Stimulated activated CD8-positive, alpha-beta memory T cell treated with anti-CD3 and anti-CD28 coated beads, Interleukin-12 subunit alpha, Interleukin-12 subunit beta, amount 100 ng/mL, for 24 hours (primary cell): ENCODE measurements around the gene FARS2.

Experiments
- DNase-seq: peaks from one replicate; pipeline ENCODE4 v3.0.0-alpha.2; 2020; ENCODE audit errors: extremely low read depth

Gene FARS2

DNA sequence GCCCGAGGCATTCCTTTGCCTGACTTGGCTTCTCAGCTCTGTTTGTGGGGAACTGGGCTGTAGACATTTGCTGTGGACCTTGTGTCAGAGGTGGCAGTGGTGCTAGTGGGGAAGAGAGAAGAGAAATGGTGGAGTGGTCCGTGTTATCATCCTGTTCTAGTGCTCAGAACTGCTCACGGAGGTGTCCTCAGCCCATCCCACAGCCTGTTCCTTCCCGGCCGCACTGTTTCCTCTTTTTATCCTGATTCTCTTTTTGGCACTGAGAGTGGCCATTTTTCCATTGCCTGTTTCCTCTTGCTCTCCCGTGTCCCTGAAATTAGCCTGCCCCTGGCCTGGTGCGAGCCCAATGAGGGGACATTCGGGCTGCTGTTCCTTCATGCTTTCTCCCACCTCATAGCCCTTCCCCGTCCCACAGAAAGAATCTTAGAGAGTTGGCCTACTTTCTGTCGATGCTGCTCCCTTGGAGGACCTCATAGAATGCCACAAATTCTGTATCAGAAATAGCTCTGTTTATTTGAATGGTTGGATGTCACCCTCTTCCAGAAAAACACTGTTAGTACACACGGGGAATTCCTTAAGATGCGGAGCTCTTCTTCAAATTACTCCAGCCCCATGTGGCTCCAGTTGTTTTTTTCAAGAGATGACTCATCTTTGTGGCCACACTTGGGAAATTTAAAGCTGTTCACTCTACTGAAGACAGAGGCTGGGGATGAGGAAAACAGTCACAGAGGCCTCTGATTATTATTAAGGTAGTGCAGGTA lies 26.1 kb downstream of the FARS2 start:
- no peak for DNase-seq

DNA sequence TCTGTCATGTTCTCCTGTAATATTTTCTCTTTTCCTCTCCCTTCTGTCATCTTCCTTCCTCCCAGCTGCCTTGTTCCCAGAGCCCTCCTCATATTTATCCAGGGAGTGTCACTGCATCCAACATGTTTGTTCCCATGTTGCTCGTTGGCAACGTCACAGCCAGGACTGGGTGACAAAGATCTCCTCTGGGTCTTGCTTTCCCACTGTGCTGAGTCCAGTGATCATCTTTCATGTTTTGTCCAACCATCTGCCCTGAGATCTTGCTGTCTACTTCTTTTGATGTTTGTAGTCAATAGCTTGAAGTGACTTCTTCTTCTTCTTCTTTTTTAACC lies 26.6 kb downstream of the FARS2 start:
- no peak for DNase-seq

DNA sequence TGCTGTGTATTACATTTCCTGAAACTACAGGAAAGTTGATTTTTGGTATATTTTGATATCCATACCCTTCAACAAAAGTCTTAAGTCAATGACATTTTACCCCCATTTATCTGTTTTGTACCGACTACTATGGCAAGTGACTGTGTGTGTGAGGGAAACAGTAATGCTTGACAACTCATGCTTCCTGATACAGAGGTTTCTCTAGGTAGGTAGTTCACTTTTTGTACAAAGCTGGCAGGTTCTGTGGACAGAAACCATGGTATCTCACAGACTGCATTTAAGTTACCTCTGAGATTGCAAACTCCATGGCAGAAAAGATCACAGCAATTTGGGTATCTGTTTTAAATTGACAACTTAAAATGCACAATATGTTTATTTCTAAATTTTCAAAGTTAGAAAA lies 28.8 kb downstream of the FARS2 start:
- DNase-seq: no peak

DNA sequence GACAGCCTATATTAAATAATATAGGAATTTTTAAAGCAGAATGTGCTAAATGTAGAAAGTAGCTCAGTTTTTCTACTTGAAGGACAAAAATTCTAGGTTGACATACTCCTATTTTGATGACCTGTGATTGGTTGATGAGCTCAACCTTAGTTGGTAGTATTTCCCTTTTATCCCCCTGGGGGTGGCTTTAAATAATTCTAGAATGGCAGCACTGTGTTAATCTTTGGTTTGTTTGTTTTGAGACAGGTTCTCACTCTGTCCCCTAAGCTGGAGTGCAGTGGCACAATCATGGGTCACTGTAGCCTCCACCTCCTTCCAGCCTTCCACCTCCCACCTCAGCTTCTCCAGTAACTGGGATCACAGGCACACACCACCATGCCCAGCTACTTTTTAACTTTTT lies 29.2 kb downstream of the FARS2 start:
- no peak for DNase-seq

DNA sequence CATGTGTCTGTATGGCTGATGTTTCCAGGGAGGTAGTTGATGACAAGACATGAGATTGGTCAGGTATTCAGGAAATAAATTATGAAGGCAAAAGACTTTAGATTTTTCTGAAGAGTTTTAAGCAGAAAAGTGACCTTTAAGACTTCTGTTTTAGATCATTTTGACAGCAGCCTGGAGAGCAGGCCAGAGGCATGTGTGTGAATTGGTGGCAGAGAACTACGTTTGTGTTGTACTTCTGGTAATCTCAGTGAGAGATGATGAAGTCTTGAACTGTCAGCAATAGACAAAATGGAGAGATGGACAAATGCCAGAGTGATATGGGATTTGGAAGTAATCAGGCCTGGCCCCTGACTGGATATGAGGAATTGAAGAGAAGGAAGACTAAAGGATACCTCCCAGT lies 30.8 kb downstream of the FARS2 start:
- DNase-seq: no peak

DNA sequence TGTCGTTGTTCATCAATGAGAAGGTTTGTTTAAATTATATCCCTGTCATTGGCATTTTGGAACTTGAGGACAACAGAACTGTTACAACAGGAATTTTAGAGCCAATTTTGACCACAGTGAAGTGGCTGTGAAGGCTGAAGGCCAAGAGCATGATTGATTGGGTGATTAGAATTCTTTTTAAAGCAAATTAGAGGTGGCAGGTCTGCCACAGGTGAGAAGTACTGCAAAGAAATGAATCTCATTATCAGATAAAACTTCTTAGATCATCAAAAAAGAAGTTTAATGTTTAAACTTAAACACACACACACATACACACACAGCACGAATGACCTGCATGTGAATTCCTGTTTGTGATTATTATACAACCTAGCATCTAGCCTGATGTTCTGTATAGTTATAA lies 32.4 kb downstream of the FARS2 start:
- no peak for DNase-seq

DNA sequence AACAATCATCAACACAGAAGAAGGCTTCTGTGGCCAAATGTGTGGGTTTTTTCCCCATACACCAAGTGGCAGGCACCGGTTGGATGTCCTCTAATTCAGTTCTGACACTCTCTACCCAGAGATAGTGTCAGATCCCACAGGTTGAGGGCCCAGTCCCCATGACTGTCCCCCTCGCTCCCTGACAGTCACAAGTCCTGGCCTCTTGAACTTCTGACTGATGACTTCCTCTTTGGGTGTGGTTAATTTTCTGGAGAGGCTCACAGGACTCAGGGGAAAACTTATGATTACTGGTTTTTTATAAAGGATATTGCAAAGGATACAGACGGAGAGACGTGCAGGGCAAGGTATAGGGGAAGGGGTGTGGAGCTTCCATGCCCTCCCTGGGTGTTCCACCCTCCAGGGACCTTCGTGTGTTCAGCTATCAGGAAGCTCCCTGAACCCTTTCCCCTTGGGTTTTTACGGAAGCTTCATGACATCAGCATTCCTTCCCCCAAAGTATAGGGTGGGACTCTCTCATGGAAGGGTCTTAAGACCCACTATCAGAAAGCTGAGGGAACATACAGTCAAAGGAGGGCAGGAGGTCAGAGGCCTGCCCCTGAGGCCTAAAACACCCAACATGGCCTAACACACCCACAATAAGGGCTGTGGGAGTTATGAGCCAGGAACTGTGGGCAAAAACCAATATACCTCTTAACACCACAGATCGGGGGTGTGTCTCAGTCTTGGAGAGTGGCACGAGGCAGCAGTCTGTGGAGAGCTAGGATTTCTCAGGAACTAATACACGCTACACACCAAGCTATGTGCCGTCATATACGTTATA lies 33.3 kb downstream of the FARS2 start:
- DNase-seq: no peak

DNA sequence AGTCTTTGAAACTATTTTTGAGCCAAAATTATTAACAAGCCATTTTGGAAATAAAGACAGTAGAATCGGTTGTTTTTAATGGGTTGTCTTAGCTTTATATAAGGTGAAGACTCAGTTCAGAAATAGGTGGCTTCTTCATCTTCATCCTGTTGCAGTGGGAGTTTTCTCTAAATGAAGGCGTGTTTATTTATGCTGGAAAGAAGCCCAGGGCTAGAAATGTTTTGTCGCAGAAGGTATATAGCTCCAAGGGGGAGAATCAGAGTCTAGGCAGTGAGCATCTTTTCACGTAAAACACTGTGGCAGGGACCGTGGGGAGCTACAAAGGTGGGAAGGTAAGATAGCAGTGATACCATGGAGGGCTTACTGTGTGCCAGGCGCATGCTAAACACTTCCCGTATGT lies 34.3 kb downstream of the FARS2 start:
- DNase-seq: no peak

DNA sequence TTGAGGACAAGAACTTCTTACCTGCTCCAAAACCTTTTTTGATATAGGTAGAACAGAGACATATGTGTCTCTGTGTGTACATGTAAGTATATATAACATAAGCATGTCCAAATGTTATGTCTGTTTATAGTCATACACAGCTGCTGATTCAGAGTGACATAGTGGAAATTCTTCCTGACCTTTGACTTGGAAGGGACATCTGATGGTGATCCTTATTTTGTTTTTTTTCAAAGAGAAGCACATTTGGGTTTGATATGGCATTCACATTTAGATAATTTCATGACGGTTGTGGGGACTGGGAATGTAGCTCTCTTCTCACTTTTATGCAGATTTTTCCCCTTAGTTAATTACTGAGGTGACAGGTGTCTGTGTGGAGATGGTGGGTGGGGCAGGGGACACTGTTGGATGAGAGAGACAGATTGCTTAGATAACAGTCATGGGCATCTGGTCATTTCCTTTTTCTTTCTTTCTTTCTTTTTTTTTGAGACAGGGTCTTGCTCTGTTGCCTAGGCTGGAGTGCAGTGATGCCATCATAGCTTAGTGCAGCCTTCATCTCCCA lies 39.0 kb downstream of the FARS2 start:
- DNase-seq: no peak

DNA sequence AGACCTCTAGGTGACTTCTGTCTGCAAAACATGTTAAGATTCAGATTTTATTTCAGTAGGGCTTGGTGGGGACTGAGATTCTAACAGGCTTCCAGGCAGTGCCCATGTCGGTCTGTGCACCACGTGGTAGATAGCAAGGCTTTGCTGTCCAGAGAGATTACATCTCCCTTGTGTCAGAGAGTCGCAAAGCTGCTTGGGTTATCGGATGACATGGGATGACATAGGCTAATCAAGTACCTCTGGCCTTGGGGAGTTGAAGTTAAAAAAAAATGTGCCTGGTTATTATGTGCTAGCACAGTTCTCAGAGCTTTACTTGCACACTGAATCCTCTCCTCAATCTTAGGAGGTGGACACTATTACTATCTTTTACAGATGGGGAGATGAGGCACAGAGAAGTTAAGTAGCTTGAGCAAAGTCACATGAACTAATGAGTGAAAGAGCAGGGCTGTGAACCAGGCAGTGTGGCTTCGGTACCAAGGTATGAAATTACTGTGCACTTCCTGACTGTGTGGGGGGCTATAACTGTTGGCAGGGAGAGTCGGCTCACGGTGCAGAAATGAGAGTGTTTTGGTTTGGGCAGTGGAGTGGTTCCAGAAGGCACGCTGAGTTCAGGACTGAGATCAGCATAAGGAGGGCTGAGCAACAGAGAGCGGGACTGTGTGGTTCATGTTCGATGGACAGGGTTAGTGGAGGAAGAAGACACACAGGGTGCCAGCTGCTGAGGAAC lies 41.1 kb downstream of the FARS2 start:
- DNase-seq: peak; percentile 14

DNA sequence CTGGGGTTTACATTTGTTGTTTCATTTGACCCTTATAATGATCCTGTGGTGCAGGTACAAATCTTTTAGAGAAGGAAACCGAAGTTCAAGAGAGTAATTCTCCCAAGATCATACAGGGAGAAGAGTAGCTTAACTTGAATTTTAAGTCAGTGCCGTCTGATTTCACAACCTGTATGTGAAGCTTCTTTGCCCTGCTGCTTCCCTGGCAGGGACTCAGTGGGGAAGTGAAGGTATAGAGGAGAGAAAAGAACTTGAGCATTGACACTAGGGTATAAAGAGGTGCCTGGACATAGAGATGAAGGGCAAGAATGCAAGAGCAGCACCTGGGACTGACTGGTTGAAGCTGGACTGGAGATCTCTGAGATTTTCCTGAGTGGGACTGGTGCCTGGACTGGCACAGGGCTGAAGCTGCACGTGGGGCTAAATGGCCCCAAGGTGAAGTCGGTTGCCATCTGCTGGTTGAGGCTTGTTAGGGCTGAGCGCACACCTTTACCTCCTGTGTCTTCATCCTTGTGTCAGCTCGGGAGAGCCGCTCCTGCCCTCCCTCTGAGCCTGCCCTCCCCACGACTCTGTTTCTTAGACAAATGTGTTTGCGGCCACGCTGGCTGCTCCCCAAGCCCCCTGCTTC lies 41.8 kb downstream of the FARS2 start:
- DNase-seq: no peak

DNA sequence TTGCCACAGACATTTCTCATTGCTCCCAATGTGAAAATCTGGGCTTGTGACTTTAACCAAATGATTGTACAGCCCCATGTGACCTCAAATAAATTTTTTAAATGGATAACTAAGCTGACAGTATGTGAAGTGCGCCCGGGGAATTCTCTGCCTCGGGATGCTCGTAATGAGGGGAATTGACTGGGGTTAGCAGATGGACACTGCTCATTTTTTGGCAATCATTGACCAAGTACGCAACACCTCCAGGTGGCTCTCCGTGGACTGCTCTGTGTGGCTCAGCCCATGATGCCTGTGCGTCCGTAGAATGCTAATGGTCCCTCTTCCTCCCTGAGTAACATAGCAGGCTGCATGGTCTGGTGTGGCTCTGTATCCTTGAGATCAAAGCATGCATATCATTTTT lies 42.4 kb downstream of the FARS2 start:
- DNase-seq: no peak

DNA sequence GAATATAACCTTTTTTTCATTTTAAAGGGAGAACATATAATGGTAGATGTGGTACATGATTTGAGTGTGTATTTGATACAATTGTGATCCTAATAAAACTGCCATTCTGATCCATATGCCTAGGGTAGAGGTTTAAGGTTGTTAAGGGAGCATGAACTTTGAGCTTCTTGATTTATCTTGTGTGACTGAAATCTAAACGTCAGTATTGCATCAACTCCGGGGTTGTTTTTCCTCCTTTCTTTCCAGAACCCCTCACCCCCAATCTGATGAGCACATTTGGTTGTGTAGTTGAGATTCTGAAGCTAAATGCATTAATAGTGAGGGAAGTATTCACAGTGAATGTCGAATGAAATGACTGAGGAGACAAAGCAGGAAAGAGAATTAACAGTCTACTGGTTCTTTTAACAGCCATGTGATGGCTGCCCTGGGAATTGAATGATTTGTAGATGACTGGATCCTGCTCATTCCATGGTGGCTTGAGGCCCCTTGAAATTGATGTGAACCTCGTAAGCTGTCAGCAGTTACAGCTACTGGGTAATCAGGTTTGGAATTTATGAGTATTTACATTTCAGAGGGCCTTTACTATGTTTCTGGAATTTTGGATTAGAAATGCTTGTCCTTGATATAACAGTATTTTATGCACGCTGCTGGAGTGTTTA lies 44.8 kb downstream of the FARS2 start:
- no peak for DNase-seq

DNA sequence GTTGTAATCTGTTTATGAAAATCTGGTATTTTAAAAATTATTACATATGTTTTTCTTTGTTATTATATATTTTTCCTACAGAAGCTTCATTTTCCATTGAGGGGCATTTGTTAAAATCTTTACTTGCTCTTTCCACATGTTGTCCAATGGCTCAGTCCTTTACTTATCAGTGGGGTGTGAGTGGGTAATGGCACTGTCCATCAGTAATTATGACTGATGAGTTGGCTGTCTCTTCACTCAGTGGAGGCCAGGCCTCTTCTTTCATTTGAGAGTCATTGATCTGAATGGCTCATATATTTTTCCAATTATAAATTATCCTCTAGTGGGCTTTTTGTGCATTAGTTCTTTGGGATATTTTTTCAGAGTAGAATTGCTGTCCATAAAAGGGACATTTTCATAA lies 45.7 kb downstream of the FARS2 start:
- DNase-seq: no peak

DNA sequence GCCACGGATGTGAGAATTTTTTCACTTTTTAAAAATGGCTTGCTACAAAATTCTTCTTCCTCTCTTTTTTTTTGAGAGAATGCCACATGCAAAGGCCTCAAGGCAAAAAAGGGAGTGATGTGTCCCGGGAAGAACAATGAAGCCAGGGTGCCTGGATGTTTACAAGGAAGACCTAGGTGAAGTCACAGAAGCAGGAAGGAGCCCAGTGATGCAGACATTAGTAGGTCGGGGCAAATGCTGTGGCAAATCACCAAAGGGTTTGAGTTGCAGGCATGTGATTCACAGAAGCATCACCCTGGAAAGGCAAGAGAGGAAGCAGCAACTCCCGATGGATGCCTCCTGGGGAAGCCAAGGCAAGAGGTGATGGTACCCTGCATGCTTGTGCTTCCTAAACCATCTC lies 46.8 kb downstream of the FARS2 start:
- no peak for DNase-seq

DNA sequence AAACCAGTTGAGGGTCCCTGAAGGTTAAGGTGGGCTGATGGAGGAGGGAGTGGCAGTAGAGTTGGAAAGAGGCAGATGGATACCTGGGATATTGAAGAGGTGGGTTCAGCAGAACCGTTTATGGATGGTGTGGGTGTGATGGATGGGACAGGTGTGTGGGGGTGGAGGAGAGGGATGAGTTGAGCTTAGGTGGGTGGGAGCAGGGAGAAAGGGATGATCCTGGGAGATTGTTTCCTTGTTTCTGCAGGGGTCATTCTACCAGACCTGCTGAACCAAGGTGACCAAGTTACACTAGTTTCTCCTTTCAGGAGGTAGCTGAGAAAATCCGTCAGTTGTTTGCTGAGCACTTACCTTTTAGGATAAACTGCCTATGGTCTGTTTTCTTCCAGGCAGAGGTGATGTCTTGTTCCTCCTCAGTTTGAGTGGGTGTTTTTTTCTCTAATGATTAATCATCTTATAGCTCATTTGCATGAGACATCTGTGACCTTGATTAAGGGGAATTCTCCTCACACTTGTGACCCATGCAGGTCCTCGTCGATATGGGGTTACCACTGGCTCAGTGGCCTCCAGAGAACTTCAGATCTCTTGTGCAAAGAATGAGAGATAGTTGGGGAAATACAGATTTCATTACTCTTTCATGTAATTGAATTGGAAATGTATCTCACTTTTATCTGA lies 53.0 kb downstream of the FARS2 start:
- DNase-seq: no peak

DNA sequence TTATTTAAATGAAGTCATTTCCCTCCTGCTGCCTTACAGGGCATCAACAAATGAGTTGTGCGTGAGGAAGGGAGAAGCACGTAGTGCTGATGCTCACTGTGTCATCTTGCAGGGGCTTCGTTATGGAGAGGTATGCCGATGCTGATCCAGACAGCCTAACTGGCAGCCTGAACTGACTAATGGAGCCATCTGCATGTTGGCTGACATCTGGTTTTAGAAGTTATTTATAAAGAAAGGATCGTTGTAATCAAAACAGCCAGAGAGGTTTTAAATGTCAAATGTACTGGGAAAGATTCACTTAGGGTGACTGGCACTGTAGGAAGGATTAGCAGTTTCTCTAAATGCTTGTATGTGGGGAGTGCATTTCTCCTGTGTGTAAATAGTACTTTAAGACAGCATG lies 54.6 kb downstream of the FARS2 start:
- DNase-seq: no peak

DNA sequence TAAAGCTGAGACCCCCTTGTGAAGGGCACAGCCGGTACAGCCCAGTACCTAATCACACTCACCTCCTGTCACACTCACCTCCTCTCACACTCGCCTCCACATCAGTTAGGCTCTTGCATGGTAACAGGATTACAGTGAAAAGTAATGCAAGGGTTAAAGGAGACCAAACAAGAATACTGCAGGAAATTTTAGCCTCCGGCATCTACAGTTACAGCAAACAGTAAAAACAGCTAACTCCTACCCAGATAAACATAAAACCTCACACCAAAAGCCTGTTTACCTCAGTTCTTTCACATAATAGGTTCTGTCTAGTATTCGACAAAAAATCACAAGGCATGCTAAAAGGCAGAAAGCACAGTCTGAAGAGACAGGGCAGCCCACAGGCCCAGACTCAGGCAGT lies 55.6 kb downstream of the FARS2 start:
- no peak for DNase-seq

DNA sequence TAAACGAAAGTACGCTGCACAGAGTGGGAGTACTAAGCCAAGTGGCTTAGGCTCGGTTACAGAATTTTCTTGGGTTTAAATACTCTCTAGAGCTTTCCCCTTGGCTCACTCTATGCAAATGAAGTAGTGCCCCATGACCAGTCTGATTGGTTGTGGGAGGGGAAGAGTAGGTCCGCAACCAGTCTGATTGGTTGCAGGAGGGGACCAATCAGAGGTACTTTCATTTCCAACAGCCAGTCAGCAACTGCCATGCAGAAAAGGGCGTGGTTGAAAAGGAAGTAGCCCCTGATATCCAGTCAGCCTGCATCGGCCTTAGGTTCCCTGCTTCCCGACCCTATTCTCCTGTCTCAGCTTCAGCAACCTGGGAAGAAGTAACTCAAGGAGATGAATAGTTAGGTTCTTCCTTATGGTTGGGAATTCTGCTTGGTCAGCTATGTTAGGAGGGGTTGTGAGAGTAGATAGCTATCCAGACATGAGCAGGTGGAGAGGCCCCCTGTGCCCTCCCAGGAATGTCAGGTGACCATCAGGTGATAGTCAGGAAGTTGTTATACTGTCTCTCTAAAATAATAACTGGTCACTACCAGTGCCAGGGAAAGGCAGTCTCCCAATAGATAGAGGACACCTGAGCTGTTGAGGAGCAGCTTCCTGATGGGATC lies 57.4 kb downstream of the FARS2 start:
- DNase-seq: no peak

DNA sequence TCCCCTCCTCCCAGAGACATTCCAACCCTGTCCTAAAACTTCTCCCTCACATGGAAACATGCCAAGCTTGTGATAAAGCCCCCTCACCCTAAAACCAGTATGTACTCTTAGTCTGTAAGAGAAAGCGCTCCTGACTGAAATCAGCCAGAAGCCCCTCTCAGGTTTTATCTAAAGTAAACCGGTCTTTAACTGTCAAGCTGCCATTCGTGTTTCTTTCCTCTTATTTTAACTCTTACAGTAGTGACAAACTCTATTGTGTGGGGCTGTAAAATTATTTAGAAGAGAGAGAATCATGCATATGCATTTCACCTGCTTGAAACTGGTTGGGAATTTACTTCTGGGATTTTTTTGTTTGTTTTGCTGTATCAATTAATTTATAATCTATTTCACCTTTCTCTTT lies 62.7 kb downstream of the FARS2 start:
- DNase-seq: no peak
